ENCODE measurements around the gene ARHGEF19.
"Not testable (repeated sequence)": the region's sequence is repeated elsewhere in the genome, so short reads cannot be mapped to it uniquely, and the experiment has no call there.

Gene ARHGEF19

DNA sequence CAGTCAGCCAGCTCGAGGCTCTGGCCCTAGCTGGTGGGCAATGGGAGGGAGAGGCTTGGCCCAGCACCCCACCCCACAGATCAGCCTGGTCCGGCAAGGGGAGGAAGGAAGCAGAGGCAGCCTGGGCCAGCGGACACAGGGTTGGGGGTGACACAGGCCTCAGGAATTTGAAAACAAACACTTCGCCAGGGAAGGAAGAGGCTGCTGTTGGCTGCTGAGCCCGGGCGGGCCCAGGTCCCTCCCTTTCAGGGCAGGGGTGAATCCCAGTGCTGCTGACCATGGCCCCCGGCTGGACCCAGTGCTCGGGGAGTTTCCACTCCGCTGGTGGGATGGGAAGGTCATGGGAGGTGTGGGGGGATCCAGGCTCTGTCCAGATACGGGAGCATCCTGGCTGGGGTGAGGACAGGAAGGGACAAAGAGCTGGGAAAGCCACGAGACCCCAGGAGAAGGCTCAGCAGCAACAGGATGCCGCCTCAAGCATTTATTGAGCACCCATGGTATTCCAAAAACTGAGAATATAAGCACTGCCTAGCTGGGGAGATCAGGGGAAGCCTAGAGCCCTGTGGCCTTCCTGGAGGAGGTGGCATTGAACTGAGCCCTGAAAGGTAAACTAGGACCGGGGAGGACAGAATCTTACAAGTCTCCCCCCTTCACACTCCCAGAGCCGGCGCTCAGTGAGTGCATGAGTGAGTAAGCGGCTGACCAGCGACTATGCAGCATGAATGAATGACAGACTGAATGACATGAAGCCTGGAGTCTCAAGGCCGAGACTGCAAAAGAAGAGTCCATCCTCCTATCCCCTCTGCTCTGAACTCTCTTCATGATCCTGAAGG, 30.3 kb downstream of the ARHGEF19 start:
- no peak for DNase-seq (ENCODE audit: low spot score)

DNA sequence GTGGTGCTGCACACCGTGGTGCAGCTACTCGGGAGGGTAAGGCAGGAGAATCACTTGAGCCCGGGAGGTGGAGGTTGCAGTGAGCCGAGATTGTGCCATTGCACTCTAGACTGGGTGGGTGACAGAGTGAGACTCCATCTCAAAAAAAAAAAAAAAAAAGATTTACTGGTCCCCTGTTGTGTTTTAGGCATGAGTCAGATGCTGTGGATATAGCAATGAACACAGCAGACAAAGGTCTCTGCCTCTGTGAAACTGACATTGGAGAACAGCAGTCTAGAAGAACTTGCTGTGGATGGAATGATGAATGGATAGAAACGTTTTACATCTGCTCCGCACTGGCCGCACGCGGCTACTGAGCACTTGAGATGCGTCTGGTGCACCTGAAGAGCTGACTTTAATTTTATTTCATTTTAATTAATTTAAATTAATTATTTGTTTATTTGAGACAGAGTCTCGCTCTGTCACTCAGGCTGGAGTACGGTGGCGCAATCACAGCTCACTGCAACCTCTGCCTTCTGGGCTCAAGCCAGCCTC, 32.1 kb downstream of the ARHGEF19 start:
- no peak for DNase-seq (ENCODE audit: low spot score)

- no peak for DNase-seq (ENCODE audit: low spot score)
These were observed 33.6 kb downstream of the ARHGEF19 start for GRCh38 chr1:16178596-16179497.

DNA sequence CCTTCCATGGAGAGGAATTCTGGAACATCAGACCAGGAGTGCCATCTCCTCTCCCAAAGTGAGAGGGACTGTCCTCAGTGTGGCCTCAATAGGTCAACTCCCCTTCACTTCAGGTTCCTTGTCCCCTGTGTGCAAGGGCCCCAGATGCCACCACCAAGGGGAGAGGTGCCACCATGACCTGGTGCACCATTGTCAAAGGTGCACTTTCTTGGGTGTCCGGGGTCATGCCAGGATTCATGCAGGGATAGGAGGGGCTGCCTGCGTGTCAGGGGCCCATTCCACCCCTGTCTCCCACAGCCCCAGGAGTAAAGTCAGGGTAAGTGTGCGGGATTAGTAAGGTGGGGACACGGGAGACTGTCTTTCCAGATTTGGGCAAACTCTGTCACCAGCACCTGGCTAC, 35.1 kb downstream of the ARHGEF19 start:
- DNase-seq (ENCODE audit: low spot score): no peak

- no peak for DNase-seq (ENCODE audit: low spot score)
These were observed 35.8 kb downstream of the ARHGEF19 start for GRCh38 chr1:16176653-16177052.

DNA sequence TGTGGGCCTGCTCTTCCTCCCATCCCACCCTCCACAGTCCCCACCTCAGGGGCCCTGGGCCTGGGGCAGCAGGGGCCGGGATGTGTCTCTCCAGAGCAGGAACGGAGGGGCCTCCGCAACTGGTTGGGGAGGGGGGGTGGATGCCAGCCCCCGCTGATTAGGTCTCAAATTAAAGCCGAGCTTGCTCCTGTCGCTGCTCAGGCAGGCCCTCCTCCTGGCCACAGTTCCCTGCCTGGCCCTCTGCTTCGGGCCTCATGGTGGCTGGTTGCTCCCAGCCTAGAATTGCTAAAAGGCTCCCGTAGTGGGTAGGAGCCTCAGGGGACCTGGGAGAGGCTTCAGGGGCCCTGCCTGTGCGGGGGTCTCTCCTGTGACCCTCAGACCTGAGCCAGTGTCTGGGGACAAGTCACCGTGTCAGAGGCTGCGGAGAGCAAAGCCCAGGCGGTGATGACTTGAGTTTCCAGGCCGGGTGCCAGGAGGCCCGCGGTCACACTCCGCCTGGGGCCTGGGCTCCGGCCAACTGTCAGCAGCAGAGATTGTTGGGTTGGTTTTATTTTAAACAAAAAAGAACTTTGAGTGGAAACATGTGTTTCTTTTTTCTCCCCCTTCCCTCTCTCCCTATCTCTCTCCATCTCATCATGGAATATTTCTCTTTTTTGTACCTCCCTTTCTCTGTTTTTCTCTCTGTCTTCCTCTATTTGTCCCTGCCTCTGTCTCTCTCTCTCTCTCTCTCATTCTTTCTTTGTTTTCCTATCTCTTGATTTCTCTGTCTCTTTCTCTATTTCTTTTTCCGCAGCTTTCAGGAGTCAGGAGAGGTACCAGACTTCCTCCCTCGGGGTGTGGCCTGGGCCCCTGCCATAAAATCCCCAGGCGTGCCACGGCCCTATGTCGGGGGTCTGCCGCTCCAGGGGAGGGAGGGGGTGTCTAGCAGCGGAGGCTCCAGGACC, 36.6 kb downstream of the ARHGEF19 start:
- no peak for DNase-seq (ENCODE audit: low spot score)

GRCh38 chr1:16174886-16175598, 37.4 kb downstream of the ARHGEF19 start:
- DNase-seq (ENCODE audit: low spot score): no peak

DNA sequence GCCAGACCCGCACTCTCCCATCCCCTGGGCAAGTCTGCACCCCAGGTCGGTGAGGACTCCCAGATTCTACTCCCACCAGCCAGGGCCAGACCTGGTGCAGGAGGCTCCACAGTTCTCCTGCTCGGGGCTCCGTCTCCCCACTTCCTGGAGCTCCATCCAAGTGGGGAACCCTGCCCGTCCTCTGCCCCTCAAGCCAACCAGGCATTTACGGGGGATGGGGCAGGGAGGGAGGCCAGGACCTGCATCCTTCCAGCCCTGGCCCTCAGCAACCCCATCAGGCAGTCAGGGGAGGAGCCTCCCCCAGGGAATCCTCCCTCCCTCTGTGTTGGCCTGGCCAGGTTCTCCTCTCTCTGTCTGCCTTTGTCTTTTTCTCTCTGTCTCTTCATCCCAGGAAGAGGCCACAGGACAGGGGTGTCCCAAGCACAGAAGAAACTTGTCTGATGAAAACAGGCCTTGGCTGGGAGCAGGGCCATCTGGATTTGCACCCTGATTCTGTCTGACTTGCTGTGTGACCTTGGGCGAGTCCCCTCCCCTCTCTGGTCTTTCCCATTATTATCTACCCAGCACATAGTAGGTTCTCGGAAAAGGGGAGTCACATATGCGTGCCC, 38.1 kb downstream of the ARHGEF19 start:
- DNase-seq (ENCODE audit: low spot score): no peak

DNA sequence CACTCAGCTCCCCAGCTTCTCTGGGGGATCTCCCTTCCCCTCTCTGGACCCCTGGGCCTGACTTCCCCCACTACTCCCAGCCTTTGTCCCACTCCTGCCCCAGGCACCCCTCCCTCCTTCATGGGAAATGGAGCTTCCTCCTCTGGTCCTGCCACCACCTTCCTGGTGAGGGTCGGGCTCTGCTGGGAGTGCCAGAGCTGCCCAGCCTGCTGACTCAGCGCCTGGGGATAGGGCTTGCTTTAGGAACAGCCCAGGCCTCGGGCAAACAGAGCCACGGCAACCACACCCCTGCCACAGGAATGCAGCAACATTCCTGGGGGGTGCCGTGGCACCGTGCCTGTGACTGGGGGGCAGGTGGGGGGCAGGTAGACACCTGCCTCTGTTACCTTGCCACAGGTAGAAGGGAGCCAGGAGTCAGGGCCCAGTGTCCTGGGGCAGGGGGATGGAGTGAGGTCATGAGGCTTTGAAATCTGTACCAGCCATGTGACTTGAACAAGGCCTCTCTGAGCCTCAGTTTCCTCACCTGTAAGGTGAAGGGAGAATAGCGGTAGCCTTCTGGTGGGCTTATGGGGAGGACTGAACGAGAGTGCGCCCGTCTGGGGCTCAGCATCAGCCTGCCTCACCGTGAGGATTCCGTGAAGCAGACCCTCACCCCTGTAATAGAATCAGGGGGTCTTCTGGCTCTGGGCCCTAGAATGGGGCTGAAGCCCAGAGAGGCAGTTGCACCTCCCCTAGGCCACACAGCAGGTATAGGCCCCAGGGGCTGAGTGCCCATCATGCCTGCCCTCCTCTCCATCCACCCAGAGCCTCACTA, 38.8 kb downstream of the ARHGEF19 start:
- DNase-seq (ENCODE audit: low spot score): no peak

DNA sequence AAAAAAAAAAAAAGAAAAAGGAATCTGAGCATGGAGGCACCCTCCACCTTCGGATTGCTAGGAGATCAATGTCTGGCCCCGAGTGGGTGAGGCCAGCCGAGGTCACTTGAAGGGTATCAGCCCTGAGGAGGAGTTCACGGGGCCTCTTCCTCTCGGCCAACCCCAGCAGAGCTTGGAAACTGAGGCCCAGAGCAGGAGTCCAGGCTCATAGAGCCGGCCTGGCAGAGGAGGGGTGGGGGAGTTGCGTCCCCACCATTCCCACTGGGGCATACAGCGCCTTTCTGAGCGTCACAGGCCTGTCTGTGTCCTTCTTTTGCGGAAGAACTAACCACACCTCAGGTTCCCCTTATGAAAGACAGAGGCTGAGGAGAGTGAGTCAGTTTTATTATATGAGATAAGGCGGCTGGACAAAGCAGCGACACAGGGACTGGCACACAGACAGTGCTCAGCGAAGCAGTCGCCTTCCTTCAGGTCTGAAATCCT, 39.4 kb downstream of the ARHGEF19 start:
- DNase-seq (ENCODE audit: low spot score): no peak

DNA sequence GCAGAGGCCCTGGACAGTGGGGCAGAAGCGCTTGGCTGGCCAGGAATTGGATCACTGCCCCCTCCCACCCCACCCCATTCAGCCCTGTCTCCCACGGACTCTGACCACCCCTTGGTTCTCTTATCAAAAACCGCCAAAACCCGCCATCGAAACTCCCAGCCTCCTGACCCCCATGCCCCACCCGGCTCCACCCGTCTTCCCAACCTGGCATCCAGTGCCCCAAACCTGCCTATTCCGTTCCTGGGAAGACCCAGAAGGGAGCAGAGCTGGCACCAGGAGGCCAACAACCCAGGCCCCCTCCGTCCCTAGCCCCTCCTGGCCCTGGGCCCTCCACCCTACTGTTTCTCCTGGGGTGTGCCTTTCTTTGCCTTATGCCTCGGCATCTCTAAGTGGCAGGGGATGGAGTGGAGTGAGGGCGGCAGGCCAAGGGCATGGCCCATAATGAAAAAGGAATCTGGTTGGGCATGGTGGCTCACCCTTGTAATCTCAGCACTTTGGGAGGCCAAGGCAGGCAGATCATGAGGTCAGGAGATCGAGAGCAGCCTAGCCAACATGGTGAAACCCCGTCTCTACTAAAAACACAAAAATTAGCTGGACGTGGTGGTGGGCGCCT, 40.1 kb downstream of the ARHGEF19 start:
- no peak for DNase-seq (ENCODE audit: low spot score)

- DNase-seq (ENCODE audit: low spot score): no peak
These were observed 40.9 kb downstream of the ARHGEF19 start for GRCh38 chr1:16171314-16172151.

DNA sequence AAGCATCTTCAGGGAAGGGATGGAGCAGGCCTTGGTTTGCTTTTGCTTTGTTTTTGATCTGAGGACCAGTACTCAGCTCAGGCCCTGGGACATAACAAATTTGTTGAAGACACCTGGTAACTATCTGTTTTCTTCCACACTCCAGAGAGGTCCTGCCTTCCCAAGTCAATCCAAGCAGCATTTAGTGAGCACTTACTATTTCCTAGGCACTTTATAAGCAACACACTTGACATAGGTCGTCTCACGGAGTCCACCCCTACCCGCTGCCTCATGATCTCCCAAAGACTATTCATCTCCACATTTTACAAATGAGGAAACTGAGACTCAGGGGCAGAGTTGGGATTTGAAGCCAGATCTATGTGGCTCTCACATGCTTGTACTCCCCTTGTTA, 42.2 kb downstream of the ARHGEF19 start:
- no peak for DNase-seq (ENCODE audit: low spot score)

DNA sequence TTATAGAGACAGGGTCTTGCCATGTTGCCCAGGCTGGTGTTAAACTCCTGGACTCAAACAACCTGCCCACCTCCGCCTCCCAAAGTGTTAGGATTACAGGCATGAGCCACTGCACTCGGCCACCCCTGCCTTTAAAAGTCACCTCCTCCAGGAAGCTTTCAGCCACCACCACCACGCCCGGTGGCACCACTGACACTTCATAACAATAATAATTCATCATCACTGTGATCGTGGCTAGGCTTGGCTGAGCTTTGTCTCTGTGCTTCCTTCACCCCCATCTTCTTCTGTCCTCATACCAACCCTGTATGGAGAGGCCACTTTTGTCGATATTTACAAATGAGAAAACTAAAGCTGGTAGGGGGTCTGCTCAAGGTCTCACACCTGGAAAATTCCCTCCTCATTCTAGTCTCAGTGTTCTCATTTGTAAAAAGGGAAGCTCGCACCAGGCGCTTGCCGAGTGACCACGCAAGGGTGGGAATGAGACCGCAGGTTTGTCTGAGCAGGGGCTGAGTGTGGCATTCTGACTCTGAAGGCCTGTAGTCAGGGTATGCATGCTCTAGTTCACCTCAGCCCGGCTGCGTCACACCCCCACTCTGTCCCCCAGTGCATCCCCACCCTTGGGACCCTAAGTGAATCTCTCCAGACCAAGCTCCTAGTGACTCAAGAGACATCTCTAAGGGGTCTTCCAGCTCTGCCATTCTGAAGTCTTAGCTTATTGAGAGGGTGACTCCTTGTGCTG, 43.7 kb downstream of the ARHGEF19 start:
- no peak for DNase-seq (ENCODE audit: low spot score)

DNA sequence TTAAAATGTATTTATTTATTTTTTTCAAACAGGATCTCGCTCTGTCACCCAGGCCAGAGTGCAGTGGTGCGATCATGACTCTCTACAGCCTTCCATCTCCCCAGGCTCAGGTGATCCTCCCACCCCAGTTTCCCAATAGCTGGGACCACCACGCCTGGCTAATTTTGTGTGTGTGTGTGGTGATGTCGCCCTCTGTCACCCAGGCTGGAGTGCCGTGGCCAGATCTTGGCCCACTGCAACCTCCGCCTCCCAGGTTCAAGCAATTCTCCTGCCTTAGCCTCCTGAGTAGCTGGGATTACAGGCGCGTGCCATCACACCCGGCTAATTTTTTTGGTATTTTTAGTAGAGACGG, 44.3 kb downstream of the ARHGEF19 start:
- not testable (repeated sequence) for DNase-seq (ENCODE audit: low spot score)

- peak; percentile 53 for DNase-seq (ENCODE audit: low spot score)
These were observed 44.9 kb downstream of the ARHGEF19 start for GRCh38 chr1:16167331-16168143.

- DNase-seq (ENCODE audit: low spot score): no peak
These were observed 46.3 kb downstream of the ARHGEF19 start for GRCh38 chr1:16166117-16166516.
